GM18505 (cell line): Measurements from ENCODE around the gene ARHGEF10L.

Source experiments
- ATAC-seq: cut with Tn5 transposase; IDR thresholded peaks from one replicate; pipeline ENCODE4 v1.9.1; 2021; ENCODE audit not compliant: unreplicated experiment
- POLR2A ChIP-seq: IDR thresholded peaks from 4 replicates; pipeline ENCODE4 v1.6.1; 2011; ENCODE audit warnings: borderline replicate concordance; ENCODE audit not compliant: insufficient read depth, insufficient read length; ENCODE audit errors: extremely low read depth

The ARHGEF10L gene

GRCh38 chr1:17564458-17565393 is 25.2 kb downstream of the ARHGEF10L start:
- TF ChIP-seq POLR2A: no peak
- ATAC-seq: no peak

DNA sequence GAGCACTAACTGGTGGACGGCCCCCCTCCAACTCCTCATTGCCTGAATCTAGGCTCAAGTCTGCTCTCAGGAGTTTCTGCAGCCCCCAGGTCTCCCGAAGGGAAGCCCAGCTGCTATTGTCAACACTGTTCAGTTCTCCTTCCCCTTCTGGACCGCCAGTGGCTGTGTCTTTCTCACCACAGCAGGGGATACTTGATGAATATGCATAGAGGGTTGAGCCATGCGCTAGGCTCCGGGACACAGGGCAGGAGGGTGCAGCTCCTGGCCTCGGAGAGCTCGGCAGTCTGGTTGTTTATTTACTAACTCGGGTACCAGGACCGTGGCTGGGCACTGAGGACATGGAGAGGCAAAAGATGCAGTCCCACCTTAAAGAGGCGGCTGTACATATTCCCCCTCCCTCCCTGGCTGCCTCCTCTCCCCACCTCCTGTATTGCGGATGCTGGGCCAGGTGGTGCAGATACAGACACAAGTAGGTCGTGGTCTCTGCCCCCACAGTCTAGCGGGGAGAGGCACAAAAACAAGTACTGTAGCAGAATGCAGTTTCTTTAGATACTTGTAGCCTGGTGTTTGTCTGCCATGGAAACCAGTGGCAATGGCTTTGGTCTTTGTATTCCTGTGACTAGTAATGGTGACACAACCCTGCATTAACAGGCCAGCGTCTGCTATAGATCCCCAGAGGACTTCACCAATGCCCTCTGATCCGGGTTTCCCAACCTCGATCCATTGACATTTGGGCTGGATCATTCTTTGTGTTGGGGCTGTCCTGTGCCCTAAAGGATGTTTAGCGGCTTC is 26.2 kb downstream of the ARHGEF10L start:
- ATAC-seq: no peak
- no peak for TF ChIP-seq POLR2A

GRCh38 chr1:17566417-17566816 is 26.9 kb downstream of the ARHGEF10L start:
- ATAC-seq: no peak
- no peak for TF ChIP-seq POLR2A

DNA sequence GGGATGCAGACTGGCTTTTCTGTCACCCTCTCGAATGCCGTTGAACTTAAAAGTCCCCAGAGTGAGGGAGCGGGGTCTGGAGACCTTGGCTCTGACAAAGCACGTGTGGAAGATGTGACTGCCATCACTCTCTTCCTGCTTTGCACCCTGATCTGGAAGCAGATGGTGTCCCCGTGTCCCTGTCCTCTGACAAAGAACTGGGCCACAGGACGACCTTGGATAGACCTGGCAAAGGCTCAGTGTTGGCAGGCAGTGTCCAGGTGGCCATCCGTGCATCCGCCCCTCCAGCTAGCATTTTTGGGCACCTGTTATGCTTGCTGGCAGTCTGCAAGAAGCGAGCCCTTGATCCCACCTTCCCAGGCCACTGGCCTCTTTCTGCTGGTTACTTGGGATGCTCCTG is 27.4 kb downstream of the ARHGEF10L start:
- ATAC-seq: no peak
- no peak for TF ChIP-seq POLR2A

DNA sequence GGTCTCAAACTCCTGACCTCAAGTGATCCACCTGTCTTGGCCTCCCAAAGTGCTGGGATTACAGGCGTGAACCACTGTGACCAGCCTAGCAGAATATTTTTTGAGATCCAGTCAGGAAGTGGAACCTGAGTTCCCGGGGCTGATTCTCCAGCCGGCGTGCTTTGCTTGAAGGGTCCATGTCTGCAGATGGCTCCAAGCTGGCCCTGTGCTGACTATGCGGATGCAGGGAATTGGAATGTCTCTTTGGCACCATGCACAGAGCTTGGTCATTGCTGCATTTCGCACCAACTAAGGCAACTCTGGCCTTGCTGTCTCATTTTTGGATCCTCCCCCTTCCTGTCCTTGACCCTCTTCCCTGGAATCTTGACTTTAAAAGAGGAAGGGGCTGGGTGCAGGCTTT is 28.1 kb downstream of the ARHGEF10L start:
- no peak for TF ChIP-seq POLR2A
- no peak for ATAC-seq

GRCh38 chr1:17568014-17568900 is 28.8 kb downstream of the ARHGEF10L start:
- TF ChIP-seq POLR2A: no peak
- ATAC-seq: no peak

DNA sequence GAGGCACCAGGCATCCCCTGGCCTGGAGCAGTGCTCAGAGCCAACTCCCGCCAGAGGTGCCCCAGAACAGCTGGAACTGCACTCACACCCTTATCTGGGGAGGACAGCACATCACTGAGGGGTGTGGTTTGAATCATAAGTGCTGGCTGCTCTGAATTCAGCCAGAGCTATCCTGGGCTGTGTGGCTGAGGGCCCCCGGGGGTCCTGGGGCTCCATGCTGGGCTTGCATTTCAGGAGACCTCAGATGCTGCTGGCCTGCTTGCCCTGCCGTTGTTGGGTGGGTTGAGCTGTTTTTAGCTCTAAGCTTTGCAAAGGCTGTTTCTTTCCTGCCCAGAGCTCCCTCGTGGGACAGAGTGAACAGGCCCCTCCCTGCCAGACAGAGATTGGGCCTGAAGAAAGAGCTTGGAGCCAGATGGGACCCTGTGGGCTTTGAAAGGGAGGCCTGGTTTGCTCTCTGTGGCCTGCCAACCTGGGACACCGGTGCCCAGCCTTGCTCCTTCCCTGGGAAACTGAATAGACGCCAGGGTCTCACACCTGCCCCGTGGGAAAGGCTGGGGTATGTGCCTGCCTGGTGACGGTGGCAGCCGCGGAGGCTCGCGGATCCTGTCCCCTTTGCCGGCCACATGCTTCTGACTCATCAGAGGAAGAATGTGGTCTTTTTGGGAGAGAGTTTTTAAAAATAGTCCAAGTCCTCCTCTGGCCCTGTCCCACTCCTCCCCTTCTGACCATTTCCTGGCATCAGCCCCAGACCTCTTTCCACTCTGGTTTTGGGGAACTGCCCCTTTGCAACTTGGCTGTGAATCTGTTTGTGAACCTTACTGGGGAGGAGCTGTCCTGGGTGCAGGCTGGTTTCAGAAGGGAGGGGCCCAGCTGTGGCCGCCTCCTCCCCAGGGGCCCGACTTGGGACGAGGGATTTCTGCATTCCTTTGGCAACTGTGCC is 30.0 kb downstream of the ARHGEF10L start:
- ATAC-seq: no peak
- TF ChIP-seq POLR2A: no peak

GRCh38 chr1:17570228-17570627 is 30.7 kb downstream of the ARHGEF10L start:
- no peak for TF ChIP-seq POLR2A
- ATAC-seq: no peak

- ATAC-seq: no peak
- TF ChIP-seq POLR2A: no peak
Observed at GRCh38 chr1:17572264-17572985, 32.9 kb downstream of the ARHGEF10L start.

DNA sequence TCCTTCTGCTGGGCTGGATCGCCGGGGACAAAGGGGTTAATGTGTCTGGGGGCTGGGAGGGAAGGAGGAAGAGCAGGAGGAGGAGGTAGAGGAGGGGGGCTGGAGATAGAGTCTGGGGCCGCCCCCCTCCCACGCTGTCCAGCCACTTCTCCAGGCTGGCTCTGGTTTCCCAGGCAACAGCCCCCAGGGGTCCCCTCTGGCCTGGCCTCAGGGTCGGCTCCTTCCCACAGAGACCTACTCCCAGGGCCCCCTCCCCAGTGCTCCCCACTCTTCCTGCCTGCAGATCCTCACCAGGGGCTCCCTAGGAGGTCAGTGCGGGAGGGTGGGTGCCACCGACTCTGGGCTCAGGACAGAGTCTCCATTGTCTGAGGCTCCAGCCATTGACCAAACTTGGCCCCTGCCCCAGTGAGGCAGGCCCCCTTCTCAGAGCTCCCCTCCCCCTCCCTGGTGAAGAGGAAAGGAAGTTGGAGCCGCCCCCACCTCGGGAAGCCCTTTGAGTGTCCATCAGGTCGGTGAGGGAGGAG is 34.1 kb downstream of the ARHGEF10L start:
- ATAC-seq: no peak

GRCh38 chr1:17574516-17574915 is 35.0 kb downstream of the ARHGEF10L start:
- no peak for ATAC-seq
- no peak for TF ChIP-seq POLR2A

More for the DNA sequence above, 34.1 kb downstream of the ARHGEF10L start:
- TF ChIP-seq POLR2A: no peak
